Left lung (tissue), 10 donors: Measurements from ENCODE around the gene RBKS. TPM values are rescaled to one million over a fixed set of nuclear protein-coding genes. Genes with fewer than 3 reads are reported as not detected.
A peak's percentile ranks its signal among the peaks of the same experiment; 100 is the strongest.
"Not testable (repeated sequence)": the region's sequence is repeated elsewhere in the genome, so short reads cannot be mapped to it uniquely, and the experiment has no call there.

Experiments
- ATAC-seq: fragments of 200-7000 bp; cut with Tn5 transposase; one replicate; pipeline ENCODE4 v1.9.1; 2020; ENCODE audit warnings: moderate library complexity
- DNase-seq, 4 donors: peaks; one replicate each; pipeline ENCODE4 v3.0.0-alpha.2; 2013 to 2020
- H3K27ac ChIP-seq, 2 donors: fragments of 200-600 bp; sonication (generic) in 1 of 2; one replicate each; pipeline versions ENCODE4 v1.5.0 to v1.8.0; 2020 to 2021
- H3K27me3 ChIP-seq, 2 donors: fragments of 200-600 bp; sonication (generic) in 1 of 2; one replicate each; pipeline versions ENCODE4 v1.5.0 to v1.8.0; 2020 to 2021
- H3K36me3 ChIP-seq, 2 donors: fragments of 200-600 bp; sonication (generic) in 1 of 2; one replicate each; pipeline versions ENCODE4 v1.5.0 to v1.8.0; 2020 to 2021
- H3K4me1 ChIP-seq, 2 donors: fragments of 200-600 bp; one replicate each; pipeline ENCODE4 v1.8.0; 2021
- H3K4me3 ChIP-seq, 2 donors: fragments of 200-600 bp; sonication (generic) in 1 of 2; one replicate each; pipeline versions ENCODE4 v1.5.0 to v1.8.0; 2020 to 2021; ENCODE audit warnings: mild to moderate bottlenecking in 1 of 2
- H3K9me3 ChIP-seq, 2 donors: fragments of 200-600 bp; sonication (generic) in 1 of 2; one replicate each; pipeline versions ENCODE4 v1.5.0 to v1.8.0; 2020 to 2021
- intact Hi-C, 2 donors: fragments of 100-400 bp; cut with DNase I; formaldehyde crosslinking; loops; one replicate each; pipeline versions ENCODE4 v1.11.2 to v1.14.2; 2022
- polyA plus RNA-seq, 6 donors: library from polyadenylated mRNA; unstranded; fragments of 120-200 nt; gene quantifications; one replicate each; pipeline ENCODE4 v1.2.1, GENCODE V29; 2013; ENCODE audit not compliant: insufficient read length in 6 of 6
- total RNA-seq, 2 donors: library from RNA; stranded (reverse); fragmentation: NEBNext Ultra II Directional; extraction: Animal tissue kit (Norgen Biotek cat#: 25700); gene quantifications; one replicate each; pipeline ENCODE4 v1.2.1, GENCODE V29; 2021
- TF ChIP-seq, protein P1 (sequence below), 2 donors: fragments of 200-600 bp; sonication (generic) in 1 of 2; IDR thresholded peaks; one replicate each; pipeline versions ENCODE4 v1.5.0 to v1.8.0; 2021; ENCODE audit warnings: antibody characterized with exemption in 2 of 2
- donor health status: DM: no; HTN: yes; CAD: no.
- donor health status: DM: no; HTN: no; CAD: no.

RBKS gene
- total and polyA plus RNA-seq, 8 donors = 2.0 to 4.0 (median 2.6) TPM

DNA sequence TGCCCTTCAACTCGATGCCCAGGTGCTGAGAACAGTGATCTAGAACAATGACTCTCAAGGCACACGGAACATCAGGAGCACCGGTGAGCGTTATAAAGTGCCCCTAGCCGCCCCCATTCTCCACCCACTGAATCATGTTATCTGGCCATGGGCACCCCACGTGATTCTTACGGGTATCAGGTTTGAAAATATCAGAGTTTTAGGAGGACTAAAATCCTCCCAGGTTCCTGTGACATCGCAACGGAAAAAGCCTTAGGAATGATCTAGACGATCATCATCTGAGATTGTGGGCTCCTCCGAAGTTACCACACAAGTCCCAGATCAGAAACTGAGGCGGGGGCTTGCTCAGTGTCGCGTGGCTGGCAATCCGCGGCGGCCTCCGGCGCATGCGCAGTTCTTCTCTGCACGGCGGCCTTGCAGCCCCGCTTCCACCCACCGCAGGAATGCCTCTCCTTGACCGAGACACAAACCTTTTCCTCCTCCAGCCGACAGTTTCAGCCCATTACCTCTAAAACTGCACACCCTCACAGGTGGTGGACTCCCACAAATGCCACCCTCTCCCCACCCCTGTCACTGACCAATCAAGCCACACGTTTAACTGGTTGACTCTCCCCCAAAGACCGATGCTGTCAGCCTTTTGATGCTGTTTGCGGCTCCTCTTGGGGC lies 124.4 kb downstream of the RBKS start:
- ATAC-seq = peak; percentile 77
- H3K27ac ChIP-seq = peak overlapping the region; percentile 76 to 81

DNA sequence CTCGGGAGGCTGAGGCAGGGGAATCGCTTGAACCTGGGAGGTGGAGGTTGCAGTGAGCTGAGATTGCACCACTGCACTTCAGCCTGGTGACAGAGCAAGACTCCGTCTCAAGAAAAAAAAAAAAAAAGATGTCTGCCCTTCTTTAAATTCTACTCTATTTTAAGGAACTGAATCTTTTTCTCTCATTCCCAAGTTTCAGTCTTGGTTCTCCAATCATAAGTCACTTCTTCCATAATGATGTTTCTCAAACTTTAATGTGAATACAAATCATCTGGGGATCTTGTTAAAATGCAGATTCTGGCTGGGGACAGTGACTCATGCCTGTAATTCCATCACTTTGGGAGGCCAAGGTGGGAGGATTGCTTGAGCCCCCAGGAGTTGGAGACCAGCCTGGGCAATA lies 125.7 kb downstream of the RBKS start:
- H3K27ac ChIP-seq, intact Hi-C loops: not testable (repeated sequence)

More for the DNA sequence above, 124.4 kb downstream of the RBKS start:
- intact Hi-C loops = no loop called here
- TF ChIP-seq, protein P1, sequence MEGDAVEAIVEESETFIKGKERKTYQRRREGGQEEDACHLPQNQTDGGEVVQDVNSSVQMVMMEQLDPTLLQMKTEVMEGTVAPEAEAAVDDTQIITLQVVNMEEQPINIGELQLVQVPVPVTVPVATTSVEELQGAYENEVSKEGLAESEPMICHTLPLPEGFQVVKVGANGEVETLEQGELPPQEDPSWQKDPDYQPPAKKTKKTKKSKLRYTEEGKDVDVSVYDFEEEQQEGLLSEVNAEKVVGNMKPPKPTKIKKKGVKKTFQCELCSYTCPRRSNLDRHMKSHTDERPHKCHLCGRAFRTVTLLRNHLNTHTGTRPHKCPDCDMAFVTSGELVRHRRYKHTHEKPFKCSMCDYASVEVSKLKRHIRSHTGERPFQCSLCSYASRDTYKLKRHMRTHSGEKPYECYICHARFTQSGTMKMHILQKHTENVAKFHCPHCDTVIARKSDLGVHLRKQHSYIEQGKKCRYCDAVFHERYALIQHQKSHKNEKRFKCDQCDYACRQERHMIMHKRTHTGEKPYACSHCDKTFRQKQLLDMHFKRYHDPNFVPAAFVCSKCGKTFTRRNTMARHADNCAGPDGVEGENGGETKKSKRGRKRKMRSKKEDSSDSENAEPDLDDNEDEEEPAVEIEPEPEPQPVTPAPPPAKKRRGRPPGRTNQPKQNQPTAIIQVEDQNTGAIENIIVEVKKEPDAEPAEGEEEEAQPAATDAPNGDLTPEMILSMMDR (IDR thresholded peaks at IDR 0.05) = no peak
- Histone ChIP-seq H3K36me3 (no peaks in the 10 kb centered on the region), H3K27me3 (no peaks in the 10 kb centered on the region), H3K4me3 (peak overlapping the region; percentile 19 to 22), H3K9me3 (no peaks in the 10 kb centered on the region), H3K4me1 (peaks cover 0 to 13% of the 10 kb centered on the region in 2 donors)
- DNase-seq = peak; percentile 65 to 92 (median 82)

DNA sequence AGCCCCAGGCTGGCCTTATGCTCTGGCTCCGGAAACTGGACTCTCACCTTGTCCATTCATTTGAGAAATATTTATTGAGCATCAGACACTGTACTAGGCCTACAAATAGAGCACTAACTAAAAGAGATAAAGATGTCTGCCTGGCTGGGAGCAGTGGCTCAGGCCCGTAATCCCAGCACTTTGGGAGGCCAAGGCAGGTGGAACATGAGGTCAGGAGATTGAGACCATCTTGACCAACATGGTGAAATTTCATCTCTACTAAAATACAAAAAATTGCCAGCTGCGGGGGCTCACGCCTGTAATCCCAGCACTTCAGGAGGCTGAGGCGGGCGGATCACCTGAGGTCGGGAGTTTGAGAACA lies 126.3 kb downstream of the RBKS start:
- Histone ChIP-seq H3K27ac (no peak overlapping the region), H3K9me3 (no peaks in the 10 kb centered on the region), H3K4me1 (peaks cover 0 to 12% of the 10 kb centered on the region in 2 donors), H3K36me3 (no peaks in the 10 kb centered on the region), H3K4me3 (no peak overlapping the region), H3K27me3 (no peaks in the 10 kb centered on the region)
- no peak for DNase-seq
- ATAC-seq = no peak
- TF ChIP-seq, protein P1 (IDR thresholded peaks at IDR 0.05) = no peak
- intact Hi-C loops = no loop called here

More for the DNA sequence above, 125.7 kb downstream of the RBKS start:
- not testable (repeated sequence) for ATAC-seq, H3K27me3 ChIP-seq, DNase-seq, H3K36me3 ChIP-seq, H3K4me3 ChIP-seq, H3K9me3 ChIP-seq
- peaks cover 0 to 12% of the 10 kb centered on the region in 2 donors for H3K4me1 ChIP-seq

DNA sequence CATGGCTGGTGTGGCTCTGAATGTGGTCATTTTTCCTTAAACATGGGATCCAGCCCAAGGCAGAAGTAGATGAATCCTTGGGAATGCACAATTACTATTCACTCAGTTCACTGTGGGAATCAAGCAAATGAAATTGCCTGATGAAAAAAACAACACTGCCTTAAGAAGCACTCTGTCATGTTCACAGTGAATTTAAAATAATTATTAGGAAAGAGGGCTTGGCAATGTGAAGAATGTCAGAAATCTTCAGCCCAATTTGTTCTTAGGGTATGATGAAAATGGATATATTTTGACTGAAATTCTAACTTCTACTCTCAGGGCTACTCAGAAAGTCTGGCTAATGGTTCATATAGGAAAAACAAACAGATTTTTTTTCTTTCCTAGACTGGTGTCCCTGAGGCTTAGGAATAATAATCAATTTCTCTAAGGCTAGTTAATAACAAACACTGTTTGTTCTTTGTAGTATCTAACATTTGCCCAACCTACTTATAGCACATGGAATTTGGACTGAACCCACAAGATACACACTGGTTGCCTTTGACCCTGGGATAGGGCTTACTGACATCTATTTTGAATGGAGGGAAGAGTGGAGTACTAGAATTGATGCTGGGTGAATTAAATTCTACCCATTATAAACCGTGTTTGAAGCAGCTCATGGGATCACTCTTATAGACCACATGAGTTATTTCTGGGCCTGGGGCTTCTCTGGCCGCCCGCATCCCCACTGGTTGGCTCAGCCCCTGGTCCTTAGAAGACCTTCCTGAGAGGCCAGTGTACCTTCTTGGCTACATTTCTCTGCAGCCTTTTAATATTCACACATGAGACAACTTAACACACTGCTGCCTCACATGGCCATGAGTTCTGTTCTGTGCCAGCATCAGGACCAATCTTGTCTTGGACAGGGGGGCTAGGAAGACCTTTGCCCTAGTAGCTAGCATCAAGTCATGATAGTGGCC lies 127.0 kb downstream of the RBKS start:
- H3K36me3 ChIP-seq = no peaks in the 10 kb centered on the region
- no peaks in the 10 kb centered on the region for H3K9me3 ChIP-seq
- peak overlapping the region in 1 of 2 donors; percentile 39 for H3K27ac ChIP-seq
- TF ChIP-seq, protein P1 (IDR thresholded peaks at IDR 0.05) = no peak
- peaks cover 0 to 12% of the 10 kb centered on the region in 2 donors for H3K4me1 ChIP-seq
- H3K27me3 ChIP-seq = no peaks in the 10 kb centered on the region
- intact Hi-C loops = no loop called here
- ATAC-seq (no peak), DNase-seq (no peak)
- no peak overlapping the region for H3K4me3 ChIP-seq

DNA sequence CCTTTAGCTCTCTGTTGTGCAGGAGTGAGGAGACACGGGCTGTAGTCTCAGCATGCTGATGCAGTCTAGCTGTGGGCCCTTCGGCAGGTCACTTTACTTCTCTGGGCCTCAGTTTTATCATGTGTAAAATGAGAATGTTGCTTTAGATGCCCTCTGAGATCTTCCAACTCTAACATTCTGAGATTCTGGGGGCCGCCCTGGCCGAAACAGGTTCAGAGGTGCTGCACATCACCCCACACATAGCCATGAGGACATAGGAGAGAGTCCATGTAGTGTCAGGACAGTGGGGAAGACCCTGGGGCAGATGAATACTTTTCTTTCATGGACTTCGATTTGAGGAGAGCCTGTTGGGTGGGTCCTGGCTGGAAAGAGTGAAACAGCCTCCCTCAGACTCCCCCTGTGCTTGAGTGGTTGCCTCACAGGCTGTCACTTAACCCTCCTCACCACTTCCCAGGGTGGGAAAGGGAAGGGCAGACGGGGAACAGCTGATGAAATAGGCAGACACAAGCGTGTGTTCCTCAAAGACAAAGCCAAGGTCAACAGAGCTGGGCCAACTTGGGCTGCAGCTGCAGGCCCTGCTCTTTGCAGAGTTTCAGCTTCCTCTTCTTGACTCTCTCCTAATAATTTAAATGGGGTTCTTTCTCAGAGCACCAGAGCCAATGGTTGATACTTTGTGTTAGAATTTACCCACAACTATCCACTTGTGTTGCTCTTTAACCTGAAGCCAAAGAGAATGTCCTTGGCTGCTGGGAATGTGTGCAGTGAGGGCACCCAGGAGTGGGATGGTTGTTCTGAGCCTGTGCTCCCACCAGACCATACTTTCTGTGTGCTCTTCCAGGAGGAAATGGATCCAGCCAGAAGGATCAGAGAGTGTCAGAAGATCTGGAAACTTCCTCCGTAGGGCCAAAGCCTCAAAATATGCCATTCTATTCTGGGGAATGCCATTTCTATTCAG lies 133.4 kb downstream of the RBKS start:
- no peak overlapping the region for H3K4me3 ChIP-seq
- intact Hi-C loops = no loop called here
- TF ChIP-seq, protein P1 (IDR thresholded peaks at IDR 0.05) = no peak

More for the DNA sequence above, 133.4 kb downstream of the RBKS start:
- H3K27ac ChIP-seq = peak overlapping the region in 1 of 2 donors; percentile 21
- ATAC-seq = peak; percentile 21
- no peaks in the 10 kb centered on the region for H3K27me3 ChIP-seq
- H3K4me1 ChIP-seq = peaks cover 0 to 25% of the 10 kb centered on the region in 2 donors
- H3K36me3 ChIP-seq = no peaks in the 10 kb centered on the region
- DNase-seq = peak in 1 of 4 donors; percentile 74
- no peaks in the 10 kb centered on the region for H3K9me3 ChIP-seq
